Natural killer cell (primary cell): ENCODE results near the gene SCT. TPM values are rescaled to one million over a fixed set of nuclear protein-coding genes. Genes with fewer than 3 reads are reported as not detected.

Experiments used
- ATAC-seq, 3 donors: fragments of 150-1000 bp in 2 of 3; fragments of 200-7000 bp in 1 of 3; cut with Tn5 transposase; 1 replicate in 1 of 3; 2 replicates in 2 of 3; pipeline ENCODE4 v1.10.0; 2021; ENCODE audit warnings: mild to moderate bottlenecking in 2 of 3, moderate library complexity in 2 of 3
- DNase-seq, 2 donors: peaks; one replicate each; pipeline versions ENCODE4 v3.0.0 to v3.0.0-alpha.2; 2013 to 2021; ENCODE audit warnings: mixed read lengths in 1 of 2
- H3K27ac ChIP-seq: one replicate; pipeline ENCODE4 v1.5.1; 2013; ENCODE audit warnings: mild to moderate bottlenecking, low read length
- H3K27me3 ChIP-seq: one replicate; pipeline ENCODE4 v1.6.1; 2013; ENCODE audit warnings: low read length; ENCODE audit not compliant: control insufficient read depth, insufficient read depth
- H3K36me3 ChIP-seq: one replicate; pipeline ENCODE4 v1.6.1; 2013; ENCODE audit warnings: low read length; ENCODE audit not compliant: control insufficient read depth, insufficient read depth
- H3K4me1 ChIP-seq: one replicate; pipeline ENCODE4 v1.6.1; 2013; ENCODE audit warnings: low read length; ENCODE audit not compliant: control insufficient read depth, insufficient read depth
- H3K4me3 ChIP-seq: one replicate; pipeline ENCODE4 v1.5.1; 2013; ENCODE audit warnings: low read length
- H3K9me3 ChIP-seq: one replicate; pipeline ENCODE4 v1.6.1; 2013; ENCODE audit warnings: low read length; ENCODE audit not compliant: control insufficient read depth, insufficient read depth
- H3K27ac Mint-ChIP-seq, 2 donors: one replicate each; pipeline ENCODE4 v1.8.0; 2022; ENCODE audit warnings: mild to moderate bottlenecking in 2 of 2, mixed read lengths in 2 of 2, moderate library complexity in 1 of 2
- H3K27me3 Mint-ChIP-seq, 2 donors: one replicate each; pipeline ENCODE4 v1.8.0; 2022; ENCODE audit warnings: low read depth in 2 of 2, mixed read lengths in 2 of 2
- H3K36me3 Mint-ChIP-seq: one replicate; pipeline ENCODE4 v1.8.0; 2022; ENCODE audit warnings: mixed read lengths
- H3K4me1 Mint-ChIP-seq, 2 donors: one replicate each; pipeline ENCODE4 v1.8.0; 2022; ENCODE audit warnings: mixed read lengths in 2 of 2
- H3K4me3 Mint-ChIP-seq: one replicate; pipeline ENCODE4 v1.8.0; 2022; ENCODE audit warnings: mild to moderate bottlenecking, moderate library complexity, mixed read lengths
- H3K9me3 Mint-ChIP-seq, 2 donors: one replicate each; pipeline ENCODE4 v1.8.0; 2022; ENCODE audit warnings: mixed read lengths in 2 of 2
- CTCF ChIP-seq: fragments of 200-600 bp; IDR thresholded peaks from one replicate; pipeline ENCODE4 v1.8.0; 2022; ENCODE audit warnings: antibody characterized with exemption
- WGBS: methylation state at CpG from one replicate; pipeline ENCODE4 v1.1.7; 2013; ENCODE audit warnings: missing lambda C conversion rate; ENCODE audit not compliant: insufficient coverage; 5-methylcytosine and 5-hydroxymethylcytosine counted together
- intact Hi-C: fragments of 100-400 bp; cut with micrococcal nuclease; formaldehyde crosslinking; loops from one replicate; pipeline ENCODE4 v1.14.2; 2022
- total RNA-seq, 4 donors: library from RNA; stranded (reverse); fragments of 120-200 nt in 1 of 4; gene quantifications; one replicate each; pipeline versions ENCODE4 v1.2.3 to v1.2.4, GENCODE V29; 2013 to 2022

Gene SCT
- total RNA-seq, 3 donors from 2014 or later (not counting 1 experiment from before 2014, with no cell fraction given): not detected

GRCh38 chr11:603154-603553 is 23.8 kb downstream of the SCT start:
- no peak for DNase-seq
- Mint-ChIP-seq H3K4me1 (no peaks in the 10 kb centered on the region), H3K9me3 (no peaks in the 10 kb centered on the region), H3K27ac (no peak overlapping the region), H3K27me3 (no peaks in the 10 kb centered on the region), H3K4me3 (no peak overlapping the region), H3K36me3 (no peaks in the 10 kb centered on the region)
- TF ChIP-seq CTCF: no peak
- WGBS: 95% methylated on average over 13 of the region's 13 CpGs
- peaks cover 75% of the 10 kb centered on the region for H3K36me3 ChIP-seq
- H3K4me3 ChIP-seq: no peak overlapping the region
- no peak overlapping the region for H3K27ac ChIP-seq
- no peak for ATAC-seq
- intact Hi-C loops: no loop called here
- H3K9me3 ChIP-seq: no peaks in the 10 kb centered on the region
- no peaks in the 10 kb centered on the region for H3K27me3 ChIP-seq
- H3K4me1 ChIP-seq: no peaks in the 10 kb centered on the region

- Histone ChIP-seq H3K9me3 (no peaks in the 10 kb centered on the region), H3K36me3 (peaks cover 76% of the 10 kb centered on the region), H3K4me3 (no peak overlapping the region), H3K4me1 (peaks cover 5% of the 10 kb centered on the region), H3K27me3 (no peaks in the 10 kb centered on the region), H3K27ac (no peak overlapping the region)
- intact Hi-C loops: no loop called here
- H3K9me3 Mint-ChIP-seq: no peaks in the 10 kb centered on the region
- no peaks in the 10 kb centered on the region for H3K36me3 Mint-ChIP-seq
- 96% methylated on average over 22 of the region's 23 CpGs for WGBS
- peak overlapping the region in 1 of 2 donors; percentile 54 for H3K27ac Mint-ChIP-seq
- no peak overlapping the region for H3K4me3 Mint-ChIP-seq
- ATAC-seq (no peak), DNase-seq (no peak)
- H3K27me3 Mint-ChIP-seq: no peaks in the 10 kb centered on the region
- H3K4me1 Mint-ChIP-seq: peaks cover 0 to 6% of the 10 kb centered on the region in 2 donors
- TF ChIP-seq CTCF: no peak
Observed at GRCh38 chr11:601573-602245, 25.3 kb downstream of the SCT start.

DNA sequence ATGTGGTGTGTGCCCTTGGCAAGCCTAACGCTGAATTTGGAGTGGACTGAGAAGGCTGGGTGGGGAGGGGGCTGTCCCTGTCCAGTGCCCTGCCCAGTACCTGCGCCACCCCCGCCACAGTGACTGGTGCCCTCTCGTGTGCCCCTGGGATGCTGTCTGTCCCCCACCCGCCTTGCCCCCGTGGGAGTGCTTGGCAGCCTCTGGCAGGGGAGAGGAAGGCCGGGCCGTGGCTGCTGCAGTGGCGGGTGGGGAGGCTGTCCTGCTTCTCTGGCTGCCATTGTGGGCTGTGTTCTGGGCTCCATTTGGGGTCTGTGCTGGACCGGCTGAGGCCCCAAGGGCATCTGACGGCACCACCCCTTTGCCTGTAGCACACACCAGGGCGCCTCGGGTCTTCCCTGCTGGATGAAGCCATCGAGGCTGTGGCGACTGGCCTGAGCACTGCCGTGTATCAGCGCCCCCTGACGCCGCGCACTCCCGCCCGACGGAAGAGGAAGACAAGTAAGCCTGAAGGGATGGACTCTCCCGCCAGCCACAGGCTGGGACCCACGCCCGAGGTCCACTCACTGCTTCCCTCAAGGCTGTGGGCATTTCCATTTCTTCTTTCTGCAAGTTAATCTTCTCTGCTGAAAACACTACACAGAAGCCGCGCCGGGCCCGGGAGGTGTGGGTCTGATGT is 28.8 kb downstream of the SCT start:
- Mint-ChIP-seq H3K4me1 (peaks cover 10 to 11% of the 10 kb centered on the region in 2 donors), H3K27ac (no peak overlapping the region), H3K36me3 (no peaks in the 10 kb centered on the region), H3K4me3 (no peak overlapping the region), H3K9me3 (no peaks in the 10 kb centered on the region), H3K27me3 (no peaks in the 10 kb centered on the region)
- DNase-seq: no peak
- Histone ChIP-seq H3K9me3 (no peaks in the 10 kb centered on the region), H3K27me3 (no peaks in the 10 kb centered on the region), H3K4me1 (peaks cover 13% of the 10 kb centered on the region), H3K36me3 (peaks cover 73% of the 10 kb centered on the region), H3K4me3 (no peak overlapping the region), H3K27ac (no peak overlapping the region)
- intact Hi-C loops: no loop called here
- ATAC-seq: no peak
- no peak for TF ChIP-seq CTCF
- 92% methylated on average over 30 of the region's 30 CpGs for WGBS
